CD14-positive monocyte (primary cell): ENCODE measurements around the gene C10orf67. TPM values are rescaled to one million over a fixed set of nuclear protein-coding genes. Genes with fewer than 3 reads are reported as not detected.
"Not testable (repeated sequence)": the region's sequence is repeated elsewhere in the genome, so short reads cannot be mapped to it uniquely, and the experiment has no call there.

Source experiments
- DNase-seq, 3 donors: peaks; one replicate each; pipeline ENCODE4 v3.0.0-alpha.2; 2011 to 2022
- H2AFZ ChIP-seq: 2 replicates; pipeline ENCODE4 v1.6.0; 2012; ENCODE audit warnings: mild to moderate bottlenecking, low read depth, low read length, inconsistent platforms; ENCODE audit not compliant: insufficient read depth, poor library complexity, severe bottlenecking
- H3K27ac ChIP-seq, 2 donors: 1 replicate in 1 of 2; 2 replicates in 1 of 2; pipeline ENCODE4 v1.5.1; 2012 to 2013; ENCODE audit warnings: low read length in 2 of 2, control low read depth in 1 of 2, inconsistent platforms in 1 of 2, low read depth in 1 of 2, mild to moderate bottlenecking in 1 of 2
- H3K27me3 ChIP-seq, 2 donors: one replicate each; pipeline versions ENCODE4 v1.6.0 to v1.6.1; 2011 to 2013; ENCODE audit warnings: low read length in 2 of 2; ENCODE audit not compliant: control insufficient read depth in 2 of 2, insufficient read depth in 2 of 2
- H3K36me3 ChIP-seq, 2 donors: replicated peaks in 1 of 2; 1 replicate in 1 of 2; 2 replicates in 1 of 2; pipeline versions ENCODE4 v1.5.1 to v1.6.1; 2012 to 2013; ENCODE audit warnings: low read length in 2 of 2, control low read depth in 1 of 2, inconsistent platforms in 1 of 2, mild to moderate bottlenecking in 1 of 2; ENCODE audit not compliant: insufficient read depth in 2 of 2, control insufficient read depth in 1 of 2
- H3K4me1 ChIP-seq, 2 donors: 1 replicate in 1 of 2; 2 replicates in 1 of 2; pipeline versions ENCODE4 v1.5.1 to v1.6.1; 2012 to 2013; ENCODE audit warnings: low read length in 2 of 2, control low read depth in 1 of 2, inconsistent platforms in 1 of 2, mild to moderate bottlenecking in 1 of 2, moderate library complexity in 1 of 2; ENCODE audit not compliant: insufficient read depth in 2 of 2, control insufficient read depth in 1 of 2
- H3K4me2 ChIP-seq: replicated peaks from 2 replicates; pipeline ENCODE3; 2012; ENCODE audit warnings: low read length, moderate library complexity, mild to moderate bottlenecking; ENCODE audit not compliant: poor library complexity, severe bottlenecking; ENCODE audit errors: extremely low read depth
- H3K4me3 ChIP-seq, 3 experiments: fragments of 200-600 bp in 1 of 3; sonication (generic) in 1 of 3; replicated peaks in 1 of 3; 1 replicate in 2 of 3; 2 replicates in 1 of 3; pipeline ENCODE4 v1.5.1; 2011 to 2013; ENCODE audit warnings: low read length in 3 of 3, mild to moderate bottlenecking in 3 of 3, control low read depth in 2 of 3, low read depth in 2 of 3, inconsistent platforms in 1 of 3, moderate library complexity in 1 of 3
- H3K79me2 ChIP-seq: 2 replicates; pipeline ENCODE4 v1.6.0; 2012; ENCODE audit warnings: mild to moderate bottlenecking, control low read depth, inconsistent platforms, low read length, moderate library complexity; ENCODE audit not compliant: insufficient read depth
- H3K9ac ChIP-seq: 2 replicates; pipeline ENCODE4 v1.6.0; 2017; ENCODE audit warnings: low read length, mild to moderate bottlenecking; ENCODE audit not compliant: insufficient read depth, poor library complexity, severe bottlenecking
- H3K9me3 ChIP-seq, 2 donors: replicated peaks in 1 of 2; 1 replicate in 1 of 2; 2 replicates in 1 of 2; pipeline versions ENCODE4 v1.5.1 to v1.6.1; 2012 to 2013; ENCODE audit warnings: low read length in 2 of 2, control low read depth in 1 of 2; ENCODE audit not compliant: control insufficient read depth in 1 of 2, insufficient read depth in 1 of 2
- H4K20me1 ChIP-seq: 2 replicates; pipeline ENCODE4 v1.6.0; 2012; ENCODE audit warnings: mild to moderate bottlenecking, low read length, control low read depth, moderate library complexity; ENCODE audit not compliant: insufficient read depth
- H3K27ac Mint-ChIP-seq, 7 donors: one replicate each; pipeline ENCODE4 v1.8.0; 2020; ENCODE audit warnings: mild to moderate bottlenecking in 7 of 7, mixed read lengths in 7 of 7, moderate library complexity in 6 of 7, inconsistent platforms in 2 of 7
- H3K27me3 Mint-ChIP-seq, 3 donors: one replicate each; pipeline ENCODE4 v1.8.0; 2021 to 2022; ENCODE audit warnings: low read depth in 3 of 3, mild to moderate bottlenecking in 3 of 3, mixed read lengths in 3 of 3, moderate library complexity in 3 of 3, inconsistent platforms in 1 of 3
- H3K36me3 Mint-ChIP-seq, 2 donors: one replicate each; pipeline ENCODE4 v1.8.0; 2020; ENCODE audit warnings: mixed read lengths in 2 of 2, inconsistent platforms in 1 of 2, mild to moderate bottlenecking in 1 of 2
- H3K4me1 Mint-ChIP-seq: one replicate; pipeline ENCODE4 v1.8.0; 2020; ENCODE audit warnings: mild to moderate bottlenecking, mixed read lengths
- H3K4me3 Mint-ChIP-seq, 2 donors: one replicate each; pipeline ENCODE4 v1.8.0; 2020; ENCODE audit warnings: mild to moderate bottlenecking in 2 of 2, mixed read lengths in 2 of 2, moderate library complexity in 1 of 2
- H3K9me3 Mint-ChIP-seq, 7 donors: one replicate each; pipeline ENCODE4 v1.8.0; 2020 to 2022; ENCODE audit warnings: mixed read lengths in 7 of 7, mild to moderate bottlenecking in 6 of 7, moderate library complexity in 6 of 7, inconsistent platforms in 2 of 7
- WGBS: methylation state at CpG from one replicate; pipeline ENCODE4 v1.1.5; 2013; ENCODE audit warnings: missing lambda C conversion rate; ENCODE audit not compliant: insufficient coverage; 5-methylcytosine and 5-hydroxymethylcytosine counted together
- intact Hi-C, 2 donors: fragments of 100-400 bp; cut with micrococcal nuclease; formaldehyde crosslinking; loops; one replicate each; pipeline versions ENCODE4 v1.15.0 to v1.15.1; 2023
- polyA plus RNA-seq, 3 donors: library from polyadenylated mRNA; depleted of rRNA in 1 of 3; unstranded in 2 of 3; stranded (reverse) in 1 of 3; fragments of 300-500 nt in 2 of 3; fragments of >200 nt in 1 of 3; fragmentation: Illumina TruSeq in 2 of 3; gene quantifications; 1 replicate in 2 of 3; 2 replicates in 1 of 3; pipeline ENCODE4 v1.2.3, GENCODE V29; 2012 to 2021
- TF ChIP-seq, protein P1 (sequence below): fragments of 200-600 bp; IDR thresholded peaks from one replicate; pipeline ENCODE4 v1.8.0; 2022; ENCODE audit warnings: antibody characterized with exemption, mild to moderate bottlenecking

The C10orf67 gene
- polyA plus RNA-seq, 3 donors, result not detected

DNA sequence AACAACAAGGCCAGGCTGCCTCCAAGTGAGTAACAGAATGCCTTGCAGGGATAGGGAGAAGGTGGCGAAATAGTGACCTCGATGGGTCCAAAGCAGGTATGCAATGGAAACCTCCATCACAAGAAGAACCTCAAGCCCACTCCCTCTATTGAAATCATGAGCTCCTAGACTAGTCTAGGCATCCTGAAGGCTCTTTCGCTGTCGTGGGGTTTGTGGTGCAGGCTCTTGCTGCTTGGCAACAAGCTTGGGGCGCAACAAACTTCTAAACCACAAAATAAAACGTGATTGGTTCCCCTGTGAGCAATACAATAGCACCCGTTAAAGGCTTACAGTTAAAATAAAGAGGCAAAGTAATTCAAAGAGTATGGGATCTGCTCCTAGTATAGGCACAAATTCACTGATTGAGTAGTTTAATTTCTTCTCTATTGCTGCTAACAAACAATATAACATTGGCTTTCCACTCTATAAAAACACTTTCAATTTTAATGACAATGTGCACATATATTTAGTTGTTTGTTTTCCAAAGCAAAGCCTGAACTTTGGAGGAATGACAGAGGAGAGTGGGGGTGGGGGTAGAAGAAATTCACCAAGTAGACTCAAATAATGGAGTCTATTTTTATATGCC is 64.1 kb downstream of the C10orf67 start:
- H3K27me3 Mint-ChIP-seq, result peaks cover 8 to 16% (median 12%) of the 10 kb centered on the region in 3 donors
- no peaks in the 10 kb centered on the region for H3K4me1 Mint-ChIP-seq
- Histone ChIP-seq H3K9me3 (peaks cover 0 to under 1% of the 10 kb centered on the region in 2 donors), H2AFZ (no peak overlapping the region), H3K4me1 (no peaks in the 10 kb centered on the region), H3K4me2 (no peak overlapping the region), H3K9ac (no peak overlapping the region), H3K36me3 (no peaks in the 10 kb centered on the region), H3K4me3 (no peak overlapping the region), H3K27me3 (no peaks in the 10 kb centered on the region), H4K20me1 (no peaks in the 10 kb centered on the region), H3K27ac (no peak overlapping the region), H3K79me2 (no peaks in the 10 kb centered on the region)
- H3K27ac Mint-ChIP-seq, result no peak overlapping the region
- WGBS, result no CpG with 5 or more reads among the region's 7 CpGs
- H3K4me3 Mint-ChIP-seq, result no peak overlapping the region
- peaks cover 0 to 6% (median 2%) of the 10 kb centered on the region in 7 donors for H3K9me3 Mint-ChIP-seq
- TF ChIP-seq, protein P1, sequence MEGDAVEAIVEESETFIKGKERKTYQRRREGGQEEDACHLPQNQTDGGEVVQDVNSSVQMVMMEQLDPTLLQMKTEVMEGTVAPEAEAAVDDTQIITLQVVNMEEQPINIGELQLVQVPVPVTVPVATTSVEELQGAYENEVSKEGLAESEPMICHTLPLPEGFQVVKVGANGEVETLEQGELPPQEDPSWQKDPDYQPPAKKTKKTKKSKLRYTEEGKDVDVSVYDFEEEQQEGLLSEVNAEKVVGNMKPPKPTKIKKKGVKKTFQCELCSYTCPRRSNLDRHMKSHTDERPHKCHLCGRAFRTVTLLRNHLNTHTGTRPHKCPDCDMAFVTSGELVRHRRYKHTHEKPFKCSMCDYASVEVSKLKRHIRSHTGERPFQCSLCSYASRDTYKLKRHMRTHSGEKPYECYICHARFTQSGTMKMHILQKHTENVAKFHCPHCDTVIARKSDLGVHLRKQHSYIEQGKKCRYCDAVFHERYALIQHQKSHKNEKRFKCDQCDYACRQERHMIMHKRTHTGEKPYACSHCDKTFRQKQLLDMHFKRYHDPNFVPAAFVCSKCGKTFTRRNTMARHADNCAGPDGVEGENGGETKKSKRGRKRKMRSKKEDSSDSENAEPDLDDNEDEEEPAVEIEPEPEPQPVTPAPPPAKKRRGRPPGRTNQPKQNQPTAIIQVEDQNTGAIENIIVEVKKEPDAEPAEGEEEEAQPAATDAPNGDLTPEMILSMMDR, result no peak
- no peaks in the 10 kb centered on the region for H3K36me3 Mint-ChIP-seq
- intact Hi-C loops, result no loop called here
- DNase-seq, result no peak

DNA sequence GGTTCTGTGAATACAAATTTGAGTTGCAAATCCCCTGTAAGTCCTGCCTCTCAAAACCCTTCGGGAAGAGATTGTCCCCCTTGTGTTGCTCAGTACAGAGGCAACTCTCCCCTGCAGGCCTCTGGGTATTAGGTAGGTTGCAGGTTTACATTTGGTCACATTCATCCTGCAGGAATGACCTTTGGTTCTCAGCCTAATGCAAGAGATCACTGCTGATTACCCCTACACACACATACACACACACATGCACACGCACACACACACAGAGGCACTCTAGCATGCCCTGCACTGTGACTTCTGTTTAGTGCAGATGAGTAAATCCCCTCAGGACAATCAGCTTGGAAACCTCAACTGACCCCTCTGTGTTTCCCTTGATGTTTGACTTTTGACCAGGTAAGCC is 69.2 kb downstream of the C10orf67 start:
- peaks cover 1 to 4% (median 3%) of the 10 kb centered on the region in 3 donors for H3K27me3 Mint-ChIP-seq

DNA sequence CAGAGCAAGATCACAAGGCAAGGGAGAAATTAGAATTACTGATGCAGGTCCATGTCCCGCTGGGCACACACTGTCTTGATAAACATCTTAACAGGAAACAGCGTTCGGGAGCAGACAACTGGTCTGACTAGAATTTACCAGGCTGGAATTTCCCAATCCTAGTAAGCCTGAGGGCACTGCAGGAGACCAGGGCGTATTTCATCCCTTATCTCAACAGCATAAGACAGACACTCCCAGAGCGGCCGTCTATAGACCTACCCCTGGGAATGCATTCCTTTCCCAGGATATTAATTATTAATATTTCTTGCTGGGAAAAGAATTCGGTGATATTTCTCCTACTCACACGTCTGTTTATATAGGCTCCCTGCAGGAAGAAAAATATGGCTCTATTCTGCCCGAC is 70.4 kb downstream of the C10orf67 start:
- not testable (repeated sequence) for H3K27ac Mint-ChIP-seq, H3K4me1 Mint-ChIP-seq, H3K36me3 Mint-ChIP-seq

More for the DNA sequence above, 69.2 kb downstream of the C10orf67 start:
- DNase-seq, result no peak
- H3K79me2 ChIP-seq, result no peaks in the 10 kb centered on the region
- H3K4me3 ChIP-seq, result no peak overlapping the region
- no peak overlapping the region for H3K9ac ChIP-seq
- H3K9me3 ChIP-seq, result peaks cover 19 to 24% of the 10 kb centered on the region in 2 donors
- Mint-ChIP-seq H3K9me3 (peaks cover 0 to 20% (median 13%) of the 10 kb centered on the region in 7 donors), H3K36me3 (no peaks in the 10 kb centered on the region), H3K4me3 (no peak overlapping the region), H3K27ac (no peak overlapping the region), H3K4me1 (no peaks in the 10 kb centered on the region)
- WGBS, result 100% methylated on average over 1 of the region's 2 CpGs
- H3K36me3 ChIP-seq, result no peaks in the 10 kb centered on the region
- TF ChIP-seq, protein P1, result no peak
- H3K4me1 ChIP-seq, result no peaks in the 10 kb centered on the region
- no peak overlapping the region for H3K27ac ChIP-seq
- H3K27me3 ChIP-seq, result no peaks in the 10 kb centered on the region
- H2AFZ ChIP-seq, result no peak overlapping the region
- intact Hi-C loops, result no loop called here
- H4K20me1 ChIP-seq, result no peaks in the 10 kb centered on the region
- H3K4me2 ChIP-seq, result no peak overlapping the region

More for the DNA sequence above, 70.4 kb downstream of the C10orf67 start:
- H3K4me3 Mint-ChIP-seq, intact Hi-C loops, H3K27me3 Mint-ChIP-seq, H2AFZ ChIP-seq, H3K36me3 ChIP-seq, H3K27ac ChIP-seq, DNase-seq, H4K20me1 ChIP-seq, H3K27me3 ChIP-seq, H3K79me2 ChIP-seq, H3K9ac ChIP-seq, H3K4me3 ChIP-seq, H3K4me1 ChIP-seq, H3K4me2 ChIP-seq: not testable (repeated sequence)
- WGBS, result 97% methylated on average over 4 of the region's 9 CpGs
- H3K9me3 Mint-ChIP-seq, result peaks cover 0 to 20% (median 13%) of the 10 kb centered on the region in 7 donors
- peaks cover 23 to 24% of the 10 kb centered on the region in 2 donors for H3K9me3 ChIP-seq
